ENCODE data around the gene SEPTIN5.

The SEPTIN5 gene

GRCh38 chr22:19762568-19763457 is 48.5 kb downstream of the SEPTIN5 start:
- DNase-seq, result no peak

- DNase-seq, result no peak
Measured at GRCh38 chr22:19763458-19764298, 49.4 kb downstream of the SEPTIN5 start.

GRCh38 chr22:19764299-19764593 is 49.9 kb downstream of the SEPTIN5 start:
- DNase-seq, result no peak

- no peak for DNase-seq
Measured at GRCh38 chr22:19764636-19765476, 50.6 kb downstream of the SEPTIN5 start.

GRCh38 chr22:19765477-19766239 is 51.4 kb downstream of the SEPTIN5 start:
- no peak for DNase-seq

- DNase-seq, result no peak
Measured at GRCh38 chr22:19766240-19766510, 51.9 kb downstream of the SEPTIN5 start.

GRCh38 chr22:19766511-19767426 is 52.5 kb downstream of the SEPTIN5 start:
- DNase-seq, result peak; percentile 10

- no peak for DNase-seq
Measured at GRCh38 chr22:19767427-19768341, 53.4 kb downstream of the SEPTIN5 start.

- DNase-seq, result no peak
Measured at GRCh38 chr22:19769393-19769715, 55.1 kb downstream of the SEPTIN5 start.

GRCh38 chr22:19770349-19771220 is 56.3 kb downstream of the SEPTIN5 start:
- no peak for DNase-seq

- no peak for DNase-seq
Measured at GRCh38 chr22:19772422-19772672, 58.0 kb downstream of the SEPTIN5 start.

All from effector CD8-positive, alpha-beta T cell (primary cell).